IMR-90 (cell line): Measurements from ENCODE around the gene COA3. TPM values are rescaled to one million over a fixed set of nuclear protein-coding genes. Genes with fewer than 3 reads are reported as not detected.

Experiments
- ATAC-seq: fragments of 200-7000 bp; cut with Tn5 transposase; 2 replicates; pipeline ENCODE4 v1.9.1; 2020; ENCODE audit warnings: low read depth, mild to moderate bottlenecking, moderate library complexity
- BruUV-seq: library from RNA; stranded (reverse); fragments of 400-500 nt; replicated peaks from 2 replicates; lab custom pipeline; 2021; lab: Mats Ljungman, UMichigan
- CTCF ChIA-PET: fragments of 300-600 bp; formaldehyde crosslinking; extraction: SDS; loops from one replicate; lab custom pipeline; 2021; ENCODE audit warnings: antibody characterized with exemption; lab: Yijun Ruan, JAX
- POLR2A ChIA-PET: fragments of 300-600 bp; sonication (Branson Sonifier 250); formaldehyde crosslinking; loops from one replicate; lab custom pipeline; 2022; ENCODE audit warnings: antibody characterized with exemption; ENCODE audit not compliant: unreplicated experiment; lab: Charles Lee
- DNase-seq: peaks from one replicate; pipeline ENCODE4 v3.0.0; 2013
- H2AFZ ChIP-seq: replicated peaks from 2 replicates; pipeline ENCODE3; 2013; ENCODE audit warnings: low read length, mild to moderate bottlenecking; ENCODE audit not compliant: poor library complexity
- H2AK5ac ChIP-seq: 2 replicates; pipeline ENCODE4 v1.6.1; 2013; ENCODE audit warnings: low read depth, low read length, inconsistent platforms
- H2AK9ac ChIP-seq: replicated peaks from 2 replicates; pipeline ENCODE3; 2013; ENCODE audit warnings: mild to moderate bottlenecking, low read depth, low read length, moderate library complexity; ENCODE audit not compliant: poor library complexity
- H2BK120ac ChIP-seq: 2 replicates; pipeline ENCODE4 v1.6.1; 2013; ENCODE audit warnings: low read depth, low read length, inconsistent platforms
- H2BK15ac ChIP-seq: 3 replicates; pipeline ENCODE4 v1.6.1; 2013; ENCODE audit warnings: low read depth, low read length, inconsistent platforms
- H2BK20ac ChIP-seq: 2 replicates; pipeline ENCODE4 v1.6.1; 2013; ENCODE audit warnings: low read depth, mild to moderate bottlenecking, inconsistent platforms, low read length, moderate library complexity
- H2BK5ac ChIP-seq: 2 replicates; pipeline ENCODE4 v1.6.1; 2013; ENCODE audit warnings: mild to moderate bottlenecking, low read depth, low read length, inconsistent platforms; ENCODE audit not compliant: poor library complexity, severe bottlenecking
- H3K14ac ChIP-seq: replicated peaks from 2 replicates; pipeline ENCODE4 v1.6.1; 2013; ENCODE audit warnings: low read depth, low read length, inconsistent platforms
- H3K18ac ChIP-seq: 2 replicates; pipeline ENCODE4 v1.6.1; 2013; ENCODE audit warnings: low read depth, low read length, control low read depth
- H3K23ac ChIP-seq: 2 replicates; pipeline ENCODE4 v1.6.1; 2013; ENCODE audit warnings: low read depth, low read length, inconsistent platforms
- H3K27ac ChIP-seq: 2 replicates; pipeline ENCODE4 v1.5.1; 2013; ENCODE audit warnings: mild to moderate bottlenecking, control low read depth, low read length; ENCODE audit not compliant: insufficient read depth
- H3K27me3 ChIP-seq: 2 replicates; pipeline ENCODE4 v1.6.1; 2013; ENCODE audit warnings: low read length; ENCODE audit not compliant: control insufficient read depth, insufficient read depth
- H3K36me3 ChIP-seq: 2 replicates; pipeline ENCODE4 v1.6.1; 2013; ENCODE audit warnings: low read length, mixed read lengths; ENCODE audit not compliant: control insufficient read depth, insufficient read depth
- H3K4ac ChIP-seq: 2 replicates; pipeline ENCODE4 v1.6.1; 2013; ENCODE audit warnings: low read depth, low read length, inconsistent platforms
- H3K4me1 ChIP-seq: 2 replicates; pipeline ENCODE4 v1.6.1; 2013; ENCODE audit warnings: low read length, mixed read lengths; ENCODE audit not compliant: control insufficient read depth, insufficient read depth
- H3K4me2 ChIP-seq: 2 replicates; pipeline ENCODE4 v1.6.1; 2013; ENCODE audit warnings: low read depth, mild to moderate bottlenecking, control low read depth, low read length, moderate library complexity
- H3K4me3 ChIP-seq: 2 replicates; pipeline ENCODE4 v1.5.1; 2013; ENCODE audit warnings: low read depth, mild to moderate bottlenecking, control low read depth, low read length, moderate library complexity; ENCODE audit not compliant: insufficient read depth
- H3K56ac ChIP-seq: 2 replicates; pipeline ENCODE4 v1.6.1; 2013; ENCODE audit warnings: low read length, inconsistent platforms; ENCODE audit not compliant: insufficient read depth; ENCODE audit errors: extremely low read depth
- H3K79me1 ChIP-seq, 2 experiments: 2 replicates each; pipeline ENCODE4 v1.6.1; 2013; ENCODE audit warnings: low read length in 2 of 2, inconsistent platforms in 1 of 2, low read depth in 1 of 2
- H3K9ac ChIP-seq: 2 replicates; pipeline ENCODE4 v1.6.1; 2013; ENCODE audit warnings: low read depth, low read length, control low read depth
- H3K9me1 ChIP-seq: 2 replicates; pipeline ENCODE4 v1.6.1; 2013; ENCODE audit warnings: low read length, inconsistent platforms; ENCODE audit not compliant: insufficient read depth
- H3K9me3 ChIP-seq: 2 replicates; pipeline ENCODE4 v1.6.1; 2013; ENCODE audit warnings: low read length; ENCODE audit not compliant: control insufficient read depth, insufficient read depth
- H4K20me1 ChIP-seq: 2 replicates; pipeline ENCODE4 v1.6.1; 2013; ENCODE audit warnings: low read length, inconsistent platforms; ENCODE audit not compliant: insufficient read depth
- H4K5ac ChIP-seq: 2 replicates; pipeline ENCODE4 v1.6.1; 2013; ENCODE audit warnings: mild to moderate bottlenecking, low read depth, low read length, control low read depth
- H4K8ac ChIP-seq, 2 experiments: 2 replicates each; pipeline ENCODE4 v1.6.1; 2013; ENCODE audit warnings: low read depth in 2 of 2, low read length in 2 of 2, control low read depth in 1 of 2, inconsistent platforms in 1 of 2
- H4K91ac ChIP-seq: 2 replicates; pipeline ENCODE4 v1.6.1; 2013; ENCODE audit warnings: low read depth, low read length, inconsistent platforms; ENCODE audit not compliant: insufficient read depth
- CEBPB ChIP-seq: IDR thresholded peaks from 2 replicates; pipeline ENCODE4 v1.6.1; 2012; ENCODE audit warnings: low read depth, low read length, improper control_type of control experiment
- CTCF ChIP-seq: conservative IDR thresholded peaks from 2 replicates; pipeline ENCODE4 v1.5.1; 2012; ENCODE audit warnings: mild to moderate bottlenecking, low read depth, low read length, improper control_type of control experiment
- ELK1 ChIP-seq: fragments of 150-350 bp; IDR thresholded peaks from 2 replicates; pipeline ENCODE4 v1.6.1; 2016; ENCODE audit warnings: low read depth, mild to moderate bottlenecking, low read length, moderate library complexity, borderline replicate concordance
- FOS ChIP-seq: fragments of 150-350 bp; IDR thresholded peaks from 2 replicates; pipeline ENCODE4 v1.6.1; 2016; ENCODE audit warnings: low read depth, low read length
- MAFK ChIP-seq: IDR thresholded peaks from 2 replicates; pipeline ENCODE4 v1.6.1; 2012; ENCODE audit warnings: low read depth, low read length, improper control_type of control experiment
- MAZ ChIP-seq: IDR thresholded peaks from 2 replicates; pipeline ENCODE4 v1.6.1; 2012; ENCODE audit warnings: low read depth, mild to moderate bottlenecking, low read length, improper control_type of control experiment, moderate library complexity, borderline replicate concordance
- MXI1 ChIP-seq: IDR thresholded peaks from 2 replicates; pipeline ENCODE4 v1.6.1; 2012; ENCODE audit warnings: low read depth, mild to moderate bottlenecking, low read length, moderate library complexity, borderline replicate concordance
- NFE2L2 ChIP-seq: fragments of 150-350 bp; IDR thresholded peaks from 2 replicates; pipeline ENCODE4 v1.6.1; 2016; ENCODE audit warnings: low read depth, mild to moderate bottlenecking, low read length
- POLR2A ChIP-seq: IDR thresholded peaks from 2 replicates; pipeline ENCODE4 v1.6.1; 2012; ENCODE audit warnings: mild to moderate bottlenecking, low read depth, low read length
- RAD21 ChIP-seq: IDR thresholded peaks from 2 replicates; pipeline ENCODE4 v1.6.1; 2012; ENCODE audit warnings: low read length, improper control_type of control experiment
- RFX5 ChIP-seq: IDR thresholded peaks from 2 replicates; pipeline ENCODE4 v1.8.0; 2012; ENCODE audit warnings: low read depth, mild to moderate bottlenecking, low read length, moderate library complexity
- SMC3 ChIP-seq: fragments of 150-350 bp; IDR thresholded peaks from 2 replicates; pipeline ENCODE4 v1.6.1; 2016; ENCODE audit warnings: low read depth, mild to moderate bottlenecking, antibody characterized with exemption, low read length, moderate library complexity
- USF2 ChIP-seq: fragments of 150-350 bp; IDR thresholded peaks from 2 replicates; pipeline ENCODE4 v1.6.1; 2017; ENCODE audit warnings: mild to moderate bottlenecking, antibody characterized with exemption, low read length, low read depth
- WGBS, 2 experiments: methylation state at CpG; one replicate each; pipeline versions ENCODE4 v1.1.5 to v1.1.7; 2013; ENCODE audit warnings: missing lambda C conversion rate in 2 of 2; ENCODE audit not compliant: insufficient read length in 1 of 2; ENCODE audit errors: extremely low coverage in 2 of 2; 5-methylcytosine and 5-hydroxymethylcytosine counted together
- dilution Hi-C: fragments of 300-500 bp; cut with HindIII; formaldehyde crosslinking; loops from one replicate; pipeline ENCODE4 v1.14.3; 2018; ENCODE audit warnings: low sequenced_read_pairs; ENCODE audit not compliant: unreplicated experiment
- in situ Hi-C: fragments of 300-500 bp; cut with MboI; formaldehyde crosslinking; loops from 3 replicates; pipeline ENCODE4 v1.14.3; 2019; ENCODE audit warnings: low sequenced_read_pairs, inconsistent platforms, mixed read lengths
- intact Hi-C: fragments of 100-400 bp; cut with micrococcal nuclease; formaldehyde crosslinking; loops from 2 replicates; pipeline ENCODE4 v1.10.0; 2022
- polyA plus RNA-seq, 3 experiments: library from polyadenylated mRNA; depleted of rRNA; stranded (reverse); fragments of >200 nt; gene quantifications; 2 replicates each; pipeline ENCODE4 v1.2.3, GENCODE V29; 2012; ENCODE audit warnings: low replicate concordance in 1 of 3
- total RNA-seq: library from RNA; depleted of rRNA; stranded (reverse); fragments of >200 nt; gene quantifications from 2 replicates; pipeline ENCODE4 v1.2.3, GENCODE V29; 2012

COA3 gene
- total and polyA plus RNA-seq, 2 of the 4 experiments (the other 2 are of a cell fraction): 66.8 to 78.1 TPM

GRCh38 chr17:42784811-42785592 lies 13.5 kb downstream of the COA3 start:
- H3K27me3 ChIP-seq: no peaks in the 10 kb centered on the region
- H3K56ac ChIP-seq: no peak overlapping the region
- H2AK5ac ChIP-seq: peak overlapping the region; percentile 98; the same call in 1 of the 2 replicates
- peaks cover 5% of the 10 kb centered on the region for H3K36me3 ChIP-seq
- H2BK120ac ChIP-seq: no peak overlapping the region
- H2AK9ac ChIP-seq: peak overlapping the region; percentile 45
- no peak overlapping the region for H4K5ac ChIP-seq
- no peak overlapping the region for H3K27ac ChIP-seq
- H3K9ac ChIP-seq: no peak overlapping the region
- BruUV-seq: no TSS peak
- no peak overlapping the region for H3K4me3 ChIP-seq
- no peak for DNase-seq
- H2BK5ac ChIP-seq: no peak overlapping the region
- peaks cover 27% of the 10 kb centered on the region for H3K9me1 ChIP-seq
- no peak overlapping the region for H3K23ac ChIP-seq
- peaks cover 0 to 44% of the 10 kb centered on the region in 2 experiments for H3K79me1 ChIP-seq
- H4K91ac ChIP-seq: no peak overlapping the region; the same call in 1 of the 2 replicates
- H2BK20ac ChIP-seq: peak overlapping the region; percentile 92; the same call in 1 of the 2 replicates
- no peak for TF ChIP-seq ELK1
- no peak for TF ChIP-seq CEBPB
- no peak for TF ChIP-seq MAFK
- no peak for TF ChIP-seq MXI1
- TF ChIP-seq USF2: no peak
- TF ChIP-seq NFE2L2: no peak
- TF ChIP-seq MAZ: no peak
- TF ChIP-seq POLR2A: no peak
- no peak for TF ChIP-seq CTCF
- no peak for TF ChIP-seq RFX5
- no peak for TF ChIP-seq RAD21
- no peak for TF ChIP-seq SMC3
- TF ChIP-seq FOS: no peak
- ChIA-PET POLR2A (no interaction called here), CTCF (no interaction called here)
- no peaks in the 10 kb centered on the region for H3K9me3 ChIP-seq
- H3K14ac ChIP-seq: no peak overlapping the region
- H4K20me1 ChIP-seq: no peaks in the 10 kb centered on the region
- H3K18ac ChIP-seq: no peak overlapping the region
- in situ Hi-C loops (no loop called here), intact Hi-C loops (no loop called here), dilution Hi-C loops (no loop called here)
- no peak overlapping the region for H2BK15ac ChIP-seq
- 38% methylated on average over 28 of the region's 52 CpGs; no CpG with 5 or more reads in 1 of the 2 experiments for WGBS, 2 experiments
- H3K4me2 ChIP-seq: no peak overlapping the region
- H2AFZ ChIP-seq: peak overlapping the region; percentile 28
- peaks cover 26% of the 10 kb centered on the region for H3K4me1 ChIP-seq
- ATAC-seq: no peak
- peak overlapping the region in 1 of 2 experiments; percentile 25; a peak in 1 of 4 replicates for H4K8ac ChIP-seq
- H3K4ac ChIP-seq: peak overlapping the region; percentile 35; the same call in 1 of the 2 replicates
